GM21390 (cell line): ENCODE results near the gene IL3RA.
A peak's percentile ranks its signal among the peaks of the same experiment; 100 is the strongest.
"Not testable (repeated sequence)": the region's sequence is repeated elsewhere in the genome, so short reads cannot be mapped to it uniquely, and the experiment has no call there.

Source experiments
- ATAC-seq: cut with Tn5 transposase; IDR thresholded peaks from one replicate; pipeline ENCODE4 v1.9.1; 2021; ENCODE audit not compliant: unreplicated experiment

Gene IL3RA

GRCh38 chrX:1336331-1336943, at the start of gene IL3RA:
Gene IL3RA (plus strand): TSS chrX:1336785. CDS start chrX:1341766, 4,981 bp downstream.
- peak; percentile 59 for ATAC-seq

DNA sequence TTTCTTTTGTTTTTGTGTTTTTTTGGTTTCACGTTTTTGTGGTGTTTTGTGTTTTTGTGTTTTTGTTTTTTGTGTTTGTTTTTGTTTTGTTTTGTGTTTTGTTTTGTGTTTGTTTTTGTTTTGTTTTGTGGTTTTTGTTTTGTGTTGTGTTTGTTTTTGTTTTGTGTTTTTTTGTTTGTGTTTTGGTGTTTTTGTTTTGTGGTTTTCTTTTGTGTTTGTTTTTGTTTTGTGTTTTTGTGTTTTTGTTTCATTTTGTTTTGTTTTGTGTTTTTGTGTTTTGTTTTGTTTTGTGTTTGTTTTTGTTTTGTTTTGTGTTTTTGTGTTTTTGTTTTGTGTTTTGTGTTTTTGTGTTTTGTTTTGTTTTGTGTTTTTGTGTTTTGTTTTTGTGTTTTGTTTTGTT, 47.0 kb upstream of the IL3RA start:
- ATAC-seq, result no peak

GRCh38 chrX:1291110-1291740, 45.4 kb upstream of the IL3RA start:
- no peak for ATAC-seq

GRCh38 chrX:1292575-1293290, 43.9 kb upstream of the IL3RA start:
- ATAC-seq, result no peak

- no peak for ATAC-seq
Measured at GRCh38 chrX:1294301-1295067, 42.1 kb upstream of the IL3RA start.

DNA sequence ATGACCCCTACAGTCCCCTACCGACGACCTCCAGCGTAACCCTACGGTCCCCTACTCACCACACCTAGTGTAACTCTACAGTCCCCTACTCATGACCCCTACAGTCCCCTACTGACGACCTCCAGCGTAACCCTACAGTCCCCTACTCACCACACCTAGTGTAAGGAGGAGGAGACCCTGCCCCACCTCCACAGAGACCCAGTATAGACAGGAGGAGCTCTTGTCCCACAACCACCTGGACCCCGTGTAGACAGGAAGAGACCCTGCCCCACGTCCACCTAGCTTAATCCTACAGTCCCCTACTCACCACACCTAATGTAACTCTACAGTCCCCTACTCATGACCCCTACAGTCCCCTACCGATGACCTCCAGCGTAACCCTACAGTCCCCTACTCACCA, 41.0 kb upstream of the IL3RA start:
- ATAC-seq, result no peak

DNA sequence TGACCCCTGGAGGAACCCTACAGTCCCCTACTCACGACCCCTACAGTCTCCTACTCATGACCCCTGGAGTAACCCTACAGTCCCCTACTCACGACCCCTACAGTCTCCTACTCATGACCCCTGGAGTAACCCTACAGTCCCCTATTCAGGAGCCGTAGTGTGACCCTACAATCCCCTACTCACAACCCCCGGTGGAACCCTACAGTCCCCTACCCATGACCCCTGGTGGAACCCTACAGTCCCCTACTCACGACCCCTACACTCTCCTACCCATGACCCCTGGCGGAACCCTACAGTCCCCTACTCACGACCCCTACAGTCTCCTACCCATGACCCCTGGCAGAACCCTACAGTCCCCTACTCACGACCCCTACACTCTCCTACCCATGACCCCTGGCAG, 39.0 kb upstream of the IL3RA start:
- ATAC-seq, result not testable (repeated sequence)

GRCh38 chrX:1300449-1300848, 36.1 kb upstream of the IL3RA start:
- no peak for ATAC-seq

GRCh38 chrX:1305411-1305810, 31.2 kb upstream of the IL3RA start:
- no peak for ATAC-seq

GRCh38 chrX:1306909-1307625, 29.5 kb upstream of the IL3RA start:
- no peak for ATAC-seq

DNA sequence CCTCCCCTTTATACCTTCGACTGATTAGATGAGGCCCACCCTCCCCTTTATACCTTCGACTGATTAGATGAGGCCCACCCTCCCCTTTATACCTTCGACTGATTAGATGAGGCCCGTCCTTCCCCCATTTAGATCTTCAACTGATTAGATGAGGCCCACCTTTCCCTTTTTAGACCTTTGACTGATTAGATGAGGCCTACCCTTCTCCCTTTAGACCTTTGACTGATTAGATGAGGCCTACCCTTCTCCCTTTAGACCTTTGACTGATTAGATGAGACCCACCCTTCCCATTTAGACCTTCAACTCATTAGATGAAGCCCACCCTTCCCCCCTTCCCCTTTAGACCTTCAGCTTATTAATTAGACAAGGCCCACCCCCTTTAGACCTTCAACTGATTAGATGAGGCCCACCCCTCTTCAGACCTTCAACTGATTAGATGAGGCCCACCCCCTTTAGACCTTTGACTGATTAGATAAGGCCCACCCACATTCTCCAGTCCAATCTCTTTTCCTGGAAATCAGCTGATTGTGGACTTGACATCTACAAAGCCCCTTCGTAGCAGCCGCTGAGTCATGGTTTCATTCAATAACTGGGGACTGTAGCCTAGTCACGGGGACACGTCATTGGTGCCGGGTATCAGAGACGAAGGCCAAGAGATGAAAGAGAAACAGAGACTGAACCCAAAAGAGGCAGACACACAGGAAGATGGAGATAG, 28.8 kb upstream of the IL3RA start:
- no peak for ATAC-seq

DNA sequence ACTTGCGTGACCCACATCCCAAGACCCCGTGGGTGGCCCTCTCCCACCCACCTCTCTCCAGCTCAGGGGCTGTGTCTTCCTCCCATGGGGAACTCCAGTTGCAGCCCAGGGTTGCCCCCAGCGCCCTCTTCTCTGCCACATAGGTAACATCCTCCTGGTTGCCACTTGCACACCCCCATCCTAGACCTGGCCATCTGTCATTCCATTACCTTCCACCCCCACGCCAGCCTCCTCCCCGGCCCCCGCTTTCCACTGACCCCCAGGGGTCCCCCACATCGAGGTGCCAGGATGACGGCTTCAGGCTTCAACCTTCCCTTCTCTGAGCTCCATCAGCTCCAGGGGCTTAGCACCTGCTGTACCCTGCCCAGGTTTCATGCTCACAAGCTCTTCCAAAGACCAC, 28.1 kb upstream of the IL3RA start:
- no peak for ATAC-seq

DNA sequence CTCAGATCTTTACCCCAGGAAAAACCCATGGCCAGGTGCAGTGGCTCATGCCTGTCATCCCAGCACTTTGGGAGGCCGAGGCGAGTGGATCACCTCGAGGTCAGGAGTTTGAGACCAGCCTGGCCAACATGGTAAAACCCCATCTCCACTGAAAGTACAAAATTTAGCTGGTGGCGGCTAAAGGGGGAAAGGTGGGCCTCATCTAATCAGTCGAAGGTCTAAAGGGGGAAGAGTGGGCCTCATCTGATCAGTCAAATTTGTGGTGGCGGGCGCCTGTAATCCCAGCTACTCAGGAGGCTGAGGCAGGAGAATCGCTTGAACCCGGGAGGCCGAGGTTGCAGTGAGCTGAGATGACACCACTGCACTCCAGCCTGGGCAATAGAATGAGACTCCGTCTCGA, 27.7 kb upstream of the IL3RA start:
- ATAC-seq, result not testable (repeated sequence)

DNA sequence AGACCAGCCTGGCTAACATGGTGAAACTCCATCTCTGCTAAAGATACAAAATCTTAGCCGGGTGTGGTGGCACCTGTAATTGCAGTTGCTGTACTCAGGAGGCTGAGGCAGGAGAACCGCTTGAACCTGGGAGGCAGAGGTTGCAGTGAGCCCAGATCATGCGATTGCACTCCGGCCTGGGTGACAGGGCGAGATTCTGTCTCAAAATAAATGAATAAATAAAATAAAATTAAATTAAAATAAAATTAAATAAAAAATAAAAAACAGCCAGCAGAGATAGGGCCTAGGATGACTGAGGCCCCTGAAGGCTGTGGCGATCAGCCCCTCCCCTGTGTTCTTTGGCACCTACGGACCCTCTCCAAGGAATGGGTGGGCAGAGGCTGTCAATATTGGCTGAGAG, 22.8 kb upstream of the IL3RA start:
- no peak for ATAC-seq

DNA sequence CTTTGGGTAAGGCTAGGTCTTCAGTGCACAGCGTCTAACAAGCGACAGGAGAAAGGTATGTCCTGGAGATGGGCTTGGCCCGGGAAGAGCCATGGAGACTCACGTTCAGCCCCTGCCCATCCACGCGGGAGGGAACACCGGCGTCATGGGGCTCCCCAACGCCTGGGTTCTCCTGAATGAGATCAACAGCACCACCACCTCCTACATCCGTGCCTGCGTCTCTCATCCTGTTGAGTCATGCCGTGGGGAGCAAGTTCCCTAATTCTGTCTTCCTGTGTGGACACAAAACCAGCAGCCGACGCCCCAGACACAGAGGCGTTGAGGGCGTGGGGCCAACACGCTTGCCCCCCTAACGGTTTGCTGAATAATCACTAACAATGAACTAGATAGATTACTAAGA, 20.1 kb upstream of the IL3RA start:
- ATAC-seq, result no peak

- ATAC-seq, result no peak
Measured at GRCh38 chrX:1321674-1322073, 14.9 kb upstream of the IL3RA start.

GRCh38 chrX:1322393-1322792, 14.2 kb upstream of the IL3RA start:
- ATAC-seq, result no peak

- peak; percentile 82 for ATAC-seq
Measured at GRCh38 chrX:1323315-1323714, 13.3 kb upstream of the IL3RA start.

DNA sequence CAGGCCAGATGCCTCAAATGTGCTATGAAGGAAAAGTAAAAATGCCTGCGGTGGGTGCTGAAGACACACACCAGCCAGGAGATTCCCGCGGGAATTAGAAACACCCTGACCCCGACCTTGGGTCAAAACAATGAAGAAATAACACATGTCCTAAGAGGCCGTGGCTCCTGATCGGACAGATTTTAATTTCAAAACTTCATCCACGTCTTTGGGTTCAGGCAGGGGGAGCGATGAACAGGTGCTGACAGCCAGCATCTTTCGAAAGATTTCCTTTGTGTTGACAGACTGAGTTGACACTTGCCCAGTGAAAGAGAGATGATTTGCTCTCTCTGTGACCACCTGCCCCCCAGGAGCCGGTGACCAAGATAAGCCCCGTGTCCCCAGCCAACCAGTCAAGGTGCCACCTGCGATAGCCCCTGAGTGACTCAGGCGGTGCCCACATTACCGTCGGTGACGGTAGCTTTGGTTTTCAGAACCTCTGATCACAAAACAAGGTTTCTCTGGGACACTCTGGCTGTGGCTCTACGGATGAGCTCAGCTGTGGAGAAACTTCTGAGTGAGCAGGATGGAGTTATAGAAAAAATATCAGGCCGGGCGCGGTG, 11.0 kb upstream of the IL3RA start:
- no peak for ATAC-seq
